ENCODE measurements around the gene NUDT4B. TPM values are rescaled to one million over a fixed set of nuclear protein-coding genes. Genes with fewer than 3 reads are reported as not detected.
"Not testable (repeated sequence)": the region's sequence is repeated elsewhere in the genome, so short reads cannot be mapped to it uniquely, and the experiment has no call there.

The NUDT4B gene
- total RNA-seq, 2 donors from 2014 or later, result 0.65 TPM; not detected in 1

DNA sequence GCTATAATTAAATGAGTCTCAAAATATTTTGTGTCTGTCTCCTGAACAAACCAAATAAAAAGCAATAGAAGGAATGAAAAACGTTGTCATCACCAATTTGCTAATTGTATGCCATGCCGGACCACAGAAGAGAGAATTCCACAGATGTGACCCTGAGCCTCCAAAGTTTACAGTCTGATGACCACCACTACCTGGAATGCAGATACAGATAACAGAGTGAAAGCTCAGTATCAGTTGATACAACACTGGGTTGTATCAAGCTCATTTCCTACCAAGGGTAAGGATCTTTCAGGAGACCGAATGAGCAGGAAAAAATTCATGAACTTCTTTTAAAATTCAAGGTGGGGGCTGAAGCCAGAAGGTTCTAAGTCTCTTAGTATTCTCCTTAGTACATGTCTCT, 25.1 kb upstream of the NUDT4B start:
- not testable (repeated sequence) for ATAC-seq (replicated peaks in 1 of 2); H3K4me1 Mint-ChIP-seq (ENCODE audit: low read depth); H3K36me3 Mint-ChIP-seq (ENCODE audit: insufficient read depth in 2 of 2); H3K9me3 Mint-ChIP-seq; DNase-seq; H3K4me3 Mint-ChIP-seq; H3K27ac Mint-ChIP-seq; H3K27me3 Mint-ChIP-seq (ENCODE audit: low read depth)

DNA sequence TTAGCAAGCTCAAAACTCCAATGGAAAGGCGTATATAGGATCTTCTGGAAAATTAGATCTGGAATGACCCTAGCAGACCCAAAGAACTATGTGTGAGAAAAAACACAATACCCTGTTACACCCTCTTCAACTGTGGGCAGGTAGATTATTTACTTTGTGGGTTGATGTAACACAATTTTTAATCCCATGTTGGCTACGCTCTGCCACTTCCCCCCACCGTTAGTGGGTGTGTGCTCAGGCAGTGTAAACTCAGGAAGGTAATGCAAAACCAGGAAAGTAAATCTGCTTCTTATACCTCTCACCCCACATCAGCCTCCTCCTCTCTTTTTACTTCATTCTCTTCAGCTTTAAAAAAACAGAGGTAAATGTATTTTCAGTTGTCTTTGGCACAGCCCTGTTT, 23.7 kb upstream of the NUDT4B start:
- not testable (repeated sequence) for H3K27me3 Mint-ChIP-seq (ENCODE audit: low read depth); H3K36me3 Mint-ChIP-seq (ENCODE audit: insufficient read depth in 2 of 2); H3K4me1 Mint-ChIP-seq (ENCODE audit: low read depth); ATAC-seq (replicated peaks in 1 of 2); H3K9me3 Mint-ChIP-seq; DNase-seq; H3K27ac Mint-ChIP-seq; H3K4me3 Mint-ChIP-seq

- H3K27me3 Mint-ChIP-seq (ENCODE audit: low read depth); H3K9me3 Mint-ChIP-seq; DNase-seq; H3K36me3 Mint-ChIP-seq (ENCODE audit: insufficient read depth in 2 of 2); H3K4me1 Mint-ChIP-seq (ENCODE audit: low read depth); H3K27ac Mint-ChIP-seq; ATAC-seq (replicated peaks in 1 of 2); H3K4me3 Mint-ChIP-seq: not testable (repeated sequence)
These were observed 20.7 kb upstream of the NUDT4B start for GRCh38 chr1:148727862-148728261.

DNA sequence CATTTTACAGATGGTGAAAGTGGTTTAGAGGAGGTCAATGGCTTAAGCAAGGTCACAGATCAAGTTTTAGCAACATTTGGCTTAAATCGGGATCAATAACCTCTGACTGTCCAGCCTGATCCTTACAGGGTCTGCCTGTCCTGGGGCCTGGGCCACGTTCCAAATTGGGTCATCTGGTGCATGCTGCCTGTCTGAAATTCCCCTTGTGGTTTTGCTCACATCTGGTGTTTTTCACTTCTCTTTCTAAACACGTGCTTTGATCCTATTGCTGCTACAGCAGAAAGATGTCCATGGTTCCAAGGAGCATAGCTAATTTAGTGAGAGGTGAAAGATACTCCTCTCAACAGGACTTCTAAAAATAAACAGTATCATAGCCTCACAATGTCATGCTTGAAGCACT, 19.4 kb upstream of the NUDT4B start:
- H3K4me3 Mint-ChIP-seq; H3K36me3 Mint-ChIP-seq (ENCODE audit: insufficient read depth in 2 of 2); H3K4me1 Mint-ChIP-seq (ENCODE audit: low read depth); H3K9me3 Mint-ChIP-seq; H3K27me3 Mint-ChIP-seq (ENCODE audit: low read depth); DNase-seq; H3K27ac Mint-ChIP-seq: not testable (repeated sequence)
- ATAC-seq (replicated peaks in 1 of 2), result peak in 1 of 2 donors; percentile 37

DNA sequence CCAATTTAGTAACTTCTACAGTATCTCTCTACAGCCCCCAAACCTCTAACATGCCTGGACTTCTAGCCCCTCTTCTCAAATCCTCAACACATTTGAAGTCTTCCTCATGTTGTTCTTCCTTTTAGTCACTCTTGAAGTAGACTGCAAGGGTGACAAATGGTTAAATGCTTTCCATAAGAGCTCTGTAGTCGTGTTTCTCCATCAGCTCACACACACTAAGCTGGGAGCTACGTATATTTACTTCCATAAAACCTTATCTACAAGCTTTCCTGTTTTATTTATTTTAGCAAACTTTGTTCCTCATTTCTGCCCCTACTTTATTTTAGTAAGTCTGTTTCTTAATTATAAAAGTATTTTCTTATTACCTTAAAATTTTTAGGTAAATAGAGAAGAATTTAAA, 19.0 kb upstream of the NUDT4B start:
- H3K27me3 Mint-ChIP-seq (ENCODE audit: low read depth); H3K9me3 Mint-ChIP-seq; H3K4me1 Mint-ChIP-seq (ENCODE audit: low read depth); H3K36me3 Mint-ChIP-seq (ENCODE audit: insufficient read depth in 2 of 2); H3K4me3 Mint-ChIP-seq; H3K27ac Mint-ChIP-seq; ATAC-seq (replicated peaks in 1 of 2); DNase-seq: not testable (repeated sequence)

DNA sequence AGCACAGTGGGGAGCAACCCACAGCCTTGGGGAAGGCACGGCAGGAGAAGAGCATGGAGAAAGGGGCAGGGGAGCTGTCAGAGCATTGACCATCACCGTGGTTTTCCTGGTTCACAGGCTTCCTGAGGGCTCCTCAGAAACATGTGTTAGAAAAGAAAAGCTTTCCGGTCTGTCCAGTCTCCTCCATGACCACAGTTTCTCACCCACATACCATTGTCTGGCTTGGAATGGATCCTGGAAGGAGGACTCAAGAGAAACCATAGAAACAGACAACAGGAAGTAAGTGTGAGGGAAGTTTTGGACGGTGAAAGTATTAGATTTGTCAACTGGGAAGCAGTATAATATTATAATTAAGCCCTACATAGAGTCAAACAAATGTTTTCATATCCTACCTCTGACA, 16.3 kb upstream of the NUDT4B start:
- not testable (repeated sequence) for DNase-seq; H3K4me1 Mint-ChIP-seq (ENCODE audit: low read depth); H3K27me3 Mint-ChIP-seq (ENCODE audit: low read depth); H3K9me3 Mint-ChIP-seq; H3K4me3 Mint-ChIP-seq; H3K27ac Mint-ChIP-seq; H3K36me3 Mint-ChIP-seq (ENCODE audit: insufficient read depth in 2 of 2); ATAC-seq (replicated peaks in 1 of 2)

- not testable (repeated sequence) for H3K4me3 Mint-ChIP-seq; H3K27ac Mint-ChIP-seq; H3K36me3 Mint-ChIP-seq (ENCODE audit: insufficient read depth in 2 of 2); H3K9me3 Mint-ChIP-seq; H3K27me3 Mint-ChIP-seq (ENCODE audit: low read depth); DNase-seq; H3K4me1 Mint-ChIP-seq (ENCODE audit: low read depth)
- peak; percentile 87 to 89 for ATAC-seq (replicated peaks in 1 of 2)
These were observed 14.8 kb upstream of the NUDT4B start for GRCh38 chr1:148733585-148734310.

GRCh38 chr1:148734311-148734662, 14.3 kb upstream of the NUDT4B start:
- H3K4me3 Mint-ChIP-seq; H3K27me3 Mint-ChIP-seq (ENCODE audit: low read depth); H3K4me1 Mint-ChIP-seq (ENCODE audit: low read depth); H3K9me3 Mint-ChIP-seq; H3K36me3 Mint-ChIP-seq (ENCODE audit: insufficient read depth in 2 of 2); H3K27ac Mint-ChIP-seq; DNase-seq: not testable (repeated sequence)
- ATAC-seq (replicated peaks in 1 of 2), result peak; percentile 34 to 37

DNA sequence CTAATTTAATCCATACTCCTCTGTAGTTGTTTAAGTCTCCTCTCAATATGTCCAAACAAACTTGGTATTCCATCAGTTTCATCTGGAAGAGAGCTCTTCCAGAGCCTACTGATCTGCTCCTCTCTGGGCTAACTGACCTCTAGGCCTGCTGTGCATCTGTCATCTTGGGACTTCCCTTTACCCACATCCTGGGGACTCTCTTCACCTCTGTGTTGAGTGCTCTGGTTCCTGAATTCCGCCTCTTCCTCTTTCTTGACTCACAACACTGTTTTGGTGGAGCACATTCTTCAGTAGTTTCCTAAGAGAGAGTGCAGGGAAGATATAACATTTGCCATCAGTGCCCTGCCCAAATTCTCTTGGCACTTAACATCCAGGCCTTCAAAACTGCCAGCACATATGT, 13.0 kb upstream of the NUDT4B start:
- peak; percentile 62 to 70 for ATAC-seq (replicated peaks in 1 of 2)
- H3K4me1 Mint-ChIP-seq (ENCODE audit: low read depth); H3K4me3 Mint-ChIP-seq; H3K27ac Mint-ChIP-seq; DNase-seq; H3K36me3 Mint-ChIP-seq (ENCODE audit: insufficient read depth in 2 of 2); H3K27me3 Mint-ChIP-seq (ENCODE audit: low read depth); H3K9me3 Mint-ChIP-seq: not testable (repeated sequence)

- H3K27me3 Mint-ChIP-seq (ENCODE audit: low read depth); H3K9me3 Mint-ChIP-seq; H3K27ac Mint-ChIP-seq; DNase-seq; H3K4me3 Mint-ChIP-seq; H3K4me1 Mint-ChIP-seq (ENCODE audit: low read depth); ATAC-seq (replicated peaks in 1 of 2); H3K36me3 Mint-ChIP-seq (ENCODE audit: insufficient read depth in 2 of 2): not testable (repeated sequence)
These were observed 9.9 kb upstream of the NUDT4B start for GRCh38 chr1:148738667-148739066.

- not testable (repeated sequence) for H3K27ac Mint-ChIP-seq; ATAC-seq (replicated peaks in 1 of 2); H3K36me3 Mint-ChIP-seq (ENCODE audit: insufficient read depth in 2 of 2); DNase-seq; H3K9me3 Mint-ChIP-seq; H3K4me1 Mint-ChIP-seq (ENCODE audit: low read depth); H3K27me3 Mint-ChIP-seq (ENCODE audit: low read depth); H3K4me3 Mint-ChIP-seq
These were observed 5.4 kb upstream of the NUDT4B start for GRCh38 chr1:148743200-148743599.

DNA sequence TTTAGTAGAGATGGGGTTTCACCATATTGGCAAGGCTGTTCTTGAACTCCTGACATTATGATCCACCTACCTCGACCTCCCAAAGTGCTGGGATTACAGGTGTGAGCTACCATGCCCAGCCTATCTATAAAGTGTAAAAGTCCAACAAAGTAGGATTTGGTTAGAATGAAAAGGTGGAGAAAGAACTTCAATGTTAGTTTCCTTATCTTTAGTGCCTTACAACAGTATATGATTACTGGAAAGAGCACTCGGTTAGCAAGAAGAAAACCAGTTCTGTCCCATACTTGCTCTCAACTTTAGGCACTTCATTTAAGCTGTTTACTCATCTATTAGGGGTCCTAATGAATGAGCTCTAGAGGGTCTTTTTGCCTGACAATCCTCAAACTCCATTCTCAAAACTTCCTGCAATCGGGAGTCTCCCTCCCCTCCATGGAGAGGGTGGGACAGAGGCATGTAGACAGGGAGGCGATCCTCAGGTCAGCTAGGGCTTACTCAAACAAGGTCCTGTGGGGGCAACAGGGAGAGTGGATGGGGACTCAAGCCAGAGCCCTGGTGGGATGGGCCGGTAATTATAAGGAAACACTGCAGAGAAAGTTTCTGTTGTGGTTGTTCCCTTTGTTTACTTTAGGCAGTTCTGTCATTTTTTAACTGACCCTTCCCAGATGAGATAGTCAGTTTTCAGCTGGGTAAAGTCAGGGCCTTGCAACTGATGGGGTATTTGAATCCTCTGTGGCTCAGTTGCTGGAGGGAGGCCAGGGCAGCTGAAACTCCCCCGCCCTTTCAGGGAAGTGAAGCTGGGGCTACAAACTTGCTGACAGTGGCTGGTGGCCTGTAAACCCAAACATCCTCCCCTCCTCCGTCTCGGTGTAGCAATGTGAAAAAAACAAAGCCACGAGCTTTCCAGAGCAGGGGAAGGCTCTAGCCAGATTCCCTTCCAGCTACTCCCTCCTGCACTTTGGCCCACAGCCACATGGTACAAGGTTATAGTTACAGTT, 4.6 kb upstream of the NUDT4B start:
- not testable (repeated sequence) for DNase-seq; H3K27me3 Mint-ChIP-seq (ENCODE audit: low read depth); H3K4me3 Mint-ChIP-seq; H3K4me1 Mint-ChIP-seq (ENCODE audit: low read depth); H3K27ac Mint-ChIP-seq; H3K9me3 Mint-ChIP-seq; H3K36me3 Mint-ChIP-seq (ENCODE audit: insufficient read depth in 2 of 2)
- ATAC-seq (replicated peaks in 1 of 2), result peak in 1 of 2 donors; percentile 11

GRCh38 chr1:148749335-148749681, 734 bp downstream of the NUDT4B start:
- DNase-seq; H3K4me3 Mint-ChIP-seq; H3K27ac Mint-ChIP-seq; H3K27me3 Mint-ChIP-seq (ENCODE audit: low read depth); H3K36me3 Mint-ChIP-seq (ENCODE audit: insufficient read depth in 2 of 2); H3K9me3 Mint-ChIP-seq; H3K4me1 Mint-ChIP-seq (ENCODE audit: low read depth): not testable (repeated sequence)
- ATAC-seq (replicated peaks in 1 of 2), result peak; percentile 95 to 96
